ENCODE data around the gene CDH6. TPM values are rescaled to one million over a fixed set of nuclear protein-coding genes. Genes with fewer than 3 reads are reported as not detected.

CDH6 gene
- total and polyA plus RNA-seq, 12 donors: 1.1 to 7.5 (median 3.4) TPM

GRCh38 chr5:31317665-31318064 is 124.2 kb downstream of the CDH6 start:
- WGBS, 2 donors: 87 to 88% methylated on average over 13 of the region's 13 CpGs
- no peaks in the 10 kb centered on the region for H3K27me3 ChIP-seq
- H3K4me1 ChIP-seq: no peaks in the 10 kb centered on the region
- H3K4me3 ChIP-seq: no peak overlapping the region
- DNase-seq (no peak), ATAC-seq (no peak)
- no peaks in the 10 kb centered on the region for H3K36me3 ChIP-seq
- TF ChIP-seq, protein P1, sequence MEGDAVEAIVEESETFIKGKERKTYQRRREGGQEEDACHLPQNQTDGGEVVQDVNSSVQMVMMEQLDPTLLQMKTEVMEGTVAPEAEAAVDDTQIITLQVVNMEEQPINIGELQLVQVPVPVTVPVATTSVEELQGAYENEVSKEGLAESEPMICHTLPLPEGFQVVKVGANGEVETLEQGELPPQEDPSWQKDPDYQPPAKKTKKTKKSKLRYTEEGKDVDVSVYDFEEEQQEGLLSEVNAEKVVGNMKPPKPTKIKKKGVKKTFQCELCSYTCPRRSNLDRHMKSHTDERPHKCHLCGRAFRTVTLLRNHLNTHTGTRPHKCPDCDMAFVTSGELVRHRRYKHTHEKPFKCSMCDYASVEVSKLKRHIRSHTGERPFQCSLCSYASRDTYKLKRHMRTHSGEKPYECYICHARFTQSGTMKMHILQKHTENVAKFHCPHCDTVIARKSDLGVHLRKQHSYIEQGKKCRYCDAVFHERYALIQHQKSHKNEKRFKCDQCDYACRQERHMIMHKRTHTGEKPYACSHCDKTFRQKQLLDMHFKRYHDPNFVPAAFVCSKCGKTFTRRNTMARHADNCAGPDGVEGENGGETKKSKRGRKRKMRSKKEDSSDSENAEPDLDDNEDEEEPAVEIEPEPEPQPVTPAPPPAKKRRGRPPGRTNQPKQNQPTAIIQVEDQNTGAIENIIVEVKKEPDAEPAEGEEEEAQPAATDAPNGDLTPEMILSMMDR (IDR thresholded peaks at IDR 0.05): no peak
- H3K9me3 ChIP-seq: no peaks in the 10 kb centered on the region
- intact Hi-C loops (cut with DNase I): no loop called here
- no peak overlapping the region for H3K27ac ChIP-seq

- Histone ChIP-seq H3K4me3 (no peak overlapping the region), H3K27ac (no peak overlapping the region), H3K36me3 (no peaks in the 10 kb centered on the region), H3K9me3 (no peaks in the 10 kb centered on the region), H3K27me3 (no peaks in the 10 kb centered on the region), H3K4me1 (no peaks in the 10 kb centered on the region)
- no peak for ATAC-seq
- TF ChIP-seq, protein P1 (IDR thresholded peaks at IDR 0.05): no peak
- 68 to 71% methylated on average over 4 of the region's 4 CpGs for whole genome bisulfite sequencing, 2 donors
- intact Hi-C loops (cut with DNase I): no loop called here
- no peak for DNase-seq
Observed at GRCh38 chr5:31319335-31319734, 125.8 kb downstream of the CDH6 start.

DNA sequence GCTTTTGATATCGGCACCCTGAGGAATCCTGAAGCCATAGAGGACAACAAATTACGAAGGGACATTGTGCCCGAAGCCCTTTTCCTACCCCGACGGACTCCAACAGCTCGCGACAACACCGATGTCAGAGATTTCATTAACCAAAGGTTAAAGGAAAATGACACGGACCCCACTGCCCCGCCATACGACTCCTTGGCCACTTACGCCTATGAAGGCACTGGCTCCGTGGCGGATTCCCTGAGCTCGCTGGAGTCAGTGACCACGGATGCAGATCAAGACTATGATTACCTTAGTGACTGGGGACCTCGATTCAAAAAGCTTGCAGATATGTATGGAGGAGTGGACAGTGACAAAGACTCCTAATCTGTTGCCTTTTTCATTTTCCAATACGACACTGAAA is 129.5 kb downstream of the CDH6 start:
- no peak for ATAC-seq
- Histone ChIP-seq H3K27me3 (no peaks in the 10 kb centered on the region), H3K36me3 (no peaks in the 10 kb centered on the region), H3K4me3 (no peak overlapping the region), H3K9me3 (no peaks in the 10 kb centered on the region), H3K27ac (no peak overlapping the region), H3K4me1 (no peaks in the 10 kb centered on the region)
- intact Hi-C loops (cut with DNase I): no loop called here
- WGBS, 2 donors: 80 to 87% methylated on average over 18 of the region's 18 CpGs
- DNase-seq: no peak
- TF ChIP-seq, protein P1 (IDR thresholded peaks at IDR 0.05): no peak

GRCh38 chr5:31324842-31325241 is 131.4 kb downstream of the CDH6 start:
- no peak for DNase-seq
- TF ChIP-seq, protein P1 (IDR thresholded peaks at IDR 0.05): no peak
- no peak for ATAC-seq
- Histone ChIP-seq H3K36me3 (no peaks in the 10 kb centered on the region), H3K4me3 (no peak overlapping the region), H3K4me1 (no peaks in the 10 kb centered on the region), H3K27me3 (no peaks in the 10 kb centered on the region), H3K27ac (no peak overlapping the region), H3K9me3 (no peaks in the 10 kb centered on the region)
- intact Hi-C loops (cut with DNase I): no loop called here
- 70 to 82% methylated on average over 3 of the region's 3 CpGs for WGBS, 2 donors

Measured in heart right ventricle (tissue), 16 donors.